CD4-positive, alpha-beta T cell treated with Interleukin-17A for 4 hours (primary cell): ENCODE results near the gene H2BK1.

Experiments used
- DNase-seq: peaks from one replicate; pipeline ENCODE4 v3.0.0-alpha.2; 2020; ENCODE audit warnings: mixed read lengths

H2BK1 gene

DNA sequence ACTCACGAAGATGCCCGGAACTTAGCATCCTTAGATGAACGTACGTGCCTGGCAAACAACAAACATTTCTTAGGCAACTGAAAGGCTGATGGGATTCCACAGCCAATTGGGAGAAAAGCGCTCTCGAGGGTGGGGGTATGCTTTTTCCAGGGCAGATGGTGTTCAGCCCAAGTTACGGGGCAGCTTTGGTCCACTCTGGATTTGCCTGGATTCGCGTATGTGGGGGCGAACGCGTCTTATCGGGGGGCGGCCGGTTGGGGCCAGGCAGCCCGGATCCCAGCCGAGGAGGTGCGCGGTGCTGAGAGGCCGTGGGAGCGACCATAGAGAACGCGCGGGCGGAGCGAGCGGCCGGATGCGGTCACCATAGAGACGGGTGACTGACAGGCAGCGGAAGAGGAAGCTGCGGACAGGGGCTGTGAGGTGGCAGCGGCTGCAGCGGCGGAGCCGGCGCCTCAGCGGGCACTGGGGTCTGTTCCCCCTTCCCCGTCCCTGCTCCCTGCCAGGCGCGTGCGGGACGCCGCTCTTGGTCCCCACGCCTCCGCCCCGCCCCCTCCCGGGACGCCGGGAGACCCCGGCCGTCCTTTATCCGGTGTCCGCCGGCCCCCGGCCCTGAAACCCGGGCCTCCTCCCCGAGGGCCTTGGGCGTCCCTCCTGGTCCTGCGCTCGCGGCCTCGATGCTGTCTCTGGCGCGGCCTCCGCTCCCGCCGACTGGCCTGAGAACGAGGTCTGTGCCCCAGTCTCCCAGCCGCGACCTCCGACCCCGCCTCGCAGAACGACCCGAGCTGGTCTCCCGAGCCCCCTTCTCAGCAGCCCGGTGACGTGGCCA is 22.0 kb upstream of the H2BK1 start, which contains the start of gene CHPF2:
CHPF2 (plus strand) TSS at position 393 of the 826 bp plus-strand sequence. CDS start 1,529 bp downstream, outside the sequence.
- DNase-seq = peak; percentile 91

GRCh38 chr7:151231080-151231479 is 20.8 kb upstream of the H2BK1 start:
- DNase-seq = no peak

DNA sequence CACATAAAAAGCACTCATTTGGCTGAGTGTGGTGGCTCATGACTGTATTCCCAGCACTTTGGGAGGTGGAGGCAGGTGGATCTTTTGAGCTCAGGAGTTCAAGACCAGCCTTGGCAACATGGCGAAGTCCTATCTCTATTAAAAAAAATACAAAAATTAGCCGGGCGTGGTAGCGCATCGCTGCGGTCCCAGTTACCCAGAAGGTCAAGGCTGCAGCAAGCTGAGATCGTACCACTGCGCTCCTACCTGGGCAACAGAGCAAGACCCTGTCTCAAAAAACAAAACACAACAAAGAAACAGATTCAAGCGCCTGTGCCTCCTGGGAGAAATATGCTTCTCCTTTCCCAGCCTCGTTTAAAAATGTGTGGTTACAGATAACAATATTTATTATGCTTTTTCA is 19.0 kb upstream of the H2BK1 start:
- no peak for DNase-seq

DNA sequence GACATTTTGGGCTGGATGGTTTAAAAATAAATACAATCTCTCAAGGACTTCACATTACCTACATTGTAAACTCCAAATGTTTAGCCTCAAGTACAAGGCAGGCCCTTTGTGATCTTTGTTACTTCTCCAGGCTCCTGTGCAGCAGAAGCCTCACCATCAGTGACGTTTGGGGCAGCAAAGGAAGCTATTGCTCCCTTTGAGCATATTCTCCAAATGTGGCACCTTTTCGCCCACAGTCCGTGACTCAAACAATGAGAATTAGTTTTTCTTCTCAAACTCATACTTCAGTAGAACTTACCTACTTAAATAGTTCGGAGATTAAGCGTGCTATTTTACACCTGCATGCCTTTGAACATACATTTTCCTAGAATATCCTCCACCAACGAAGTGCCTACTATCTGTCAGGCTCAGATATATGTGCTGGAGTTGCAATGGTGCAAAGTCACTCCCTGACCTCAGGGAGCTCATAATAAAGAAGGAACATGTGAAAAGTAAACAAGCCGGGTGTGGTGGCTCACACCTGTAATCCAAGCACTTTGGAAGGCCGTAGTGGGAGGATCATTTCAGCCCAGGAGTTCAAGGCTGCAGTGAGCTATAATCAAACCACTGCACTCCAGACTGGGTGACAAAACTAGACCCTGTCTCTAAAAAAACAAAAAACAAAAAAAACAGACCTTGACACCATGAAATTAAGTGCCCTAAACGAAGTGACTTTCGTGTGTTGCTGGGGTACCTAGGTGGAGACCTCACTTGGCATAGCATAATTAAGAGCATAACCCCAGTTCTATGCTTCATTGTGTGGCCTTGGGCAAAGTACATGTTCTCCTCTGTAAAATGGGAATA is 18.0 kb upstream of the H2BK1 start:
- DNase-seq = no peak

DNA sequence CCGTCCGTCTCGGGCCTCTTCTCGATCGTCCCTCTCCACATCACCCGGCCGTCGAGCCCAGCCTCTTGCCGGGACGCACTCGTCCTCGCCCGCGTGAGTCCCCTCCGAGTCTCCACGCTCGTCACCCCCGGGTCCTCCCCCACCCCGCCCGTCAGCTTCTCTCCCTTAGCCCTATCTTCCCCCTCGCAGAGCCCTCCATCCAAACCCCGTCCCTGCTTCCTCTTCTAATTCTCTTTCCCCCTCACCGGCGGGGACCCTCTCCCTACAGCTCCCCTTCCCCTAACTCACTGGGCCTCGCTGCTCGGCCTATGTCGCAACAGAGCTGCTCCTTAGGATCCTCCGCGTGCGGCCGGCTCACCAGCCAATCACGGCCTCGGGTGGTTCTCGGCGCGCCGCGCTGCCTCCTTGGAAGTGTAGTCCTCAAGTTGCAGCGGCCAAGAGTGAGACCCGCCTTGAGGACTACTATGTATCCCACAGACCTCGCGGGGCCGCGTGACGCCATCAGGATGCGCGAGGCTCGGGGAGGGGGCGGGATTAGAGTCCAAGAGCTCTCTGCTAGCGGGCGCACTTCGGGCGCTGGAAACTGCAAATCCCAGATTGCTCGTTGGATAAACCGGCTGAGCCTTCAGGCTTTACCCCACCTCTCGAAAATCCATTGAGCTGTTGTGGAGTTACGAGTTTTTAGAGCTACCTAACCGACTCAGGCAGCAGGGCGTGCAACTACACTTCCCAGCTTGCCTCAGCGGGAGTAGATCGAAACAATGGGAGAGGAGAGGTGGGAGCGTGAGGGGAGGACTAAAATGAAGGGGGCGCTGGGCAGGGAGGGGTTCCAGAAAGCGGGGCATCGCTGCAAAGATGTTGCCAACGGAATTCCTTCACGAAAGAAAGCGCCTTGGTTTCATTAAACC is 16.8 kb upstream of the H2BK1 start, which contains the start of gene ABCF2:
ABCF2 (minus strand) TSS at position 331 of the 908 bp plus-strand sequence. CDS start 747 bp downstream, outside the sequence.
- peak; percentile 98 for DNase-seq

DNA sequence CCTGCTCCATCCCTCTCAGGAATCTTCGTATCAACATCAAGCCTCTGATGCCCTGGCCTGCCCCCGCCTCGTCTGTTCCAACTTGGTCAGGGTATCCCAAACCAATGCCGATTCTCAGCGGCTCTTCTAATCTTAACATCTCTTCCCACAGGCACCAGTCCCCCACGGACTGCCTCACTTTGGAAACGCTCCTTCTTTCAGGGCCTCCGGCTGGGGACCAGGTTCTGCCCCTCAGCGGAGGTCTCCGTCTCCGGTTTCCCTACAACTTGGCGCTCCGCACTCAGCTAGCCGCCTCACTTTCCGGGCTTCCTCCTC is 16.2 kb upstream of the H2BK1 start:
- DNase-seq = no peak

- no peak for DNase-seq
Observed at GRCh38 chr7:151225948-151226510, 15.7 kb upstream of the H2BK1 start.

DNA sequence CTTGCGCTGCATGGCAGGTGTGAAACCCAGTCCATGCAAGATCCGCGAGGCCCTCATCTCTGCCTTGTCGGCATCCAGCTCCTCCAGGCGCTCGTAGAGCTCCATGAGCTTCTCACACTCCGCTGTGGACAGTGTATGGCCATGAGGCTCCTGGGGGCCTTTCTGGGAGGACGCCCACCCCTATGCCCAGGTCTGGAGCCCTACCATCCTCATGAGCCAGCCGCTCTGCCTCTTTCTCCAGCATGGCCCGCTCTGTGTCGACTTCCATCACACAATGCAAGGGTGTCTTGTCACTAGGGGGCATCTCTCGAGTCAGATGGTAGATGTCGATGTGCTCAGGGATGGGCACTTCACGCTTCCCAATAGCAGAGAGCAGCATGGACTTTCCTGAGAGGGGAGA is 13.4 kb upstream of the H2BK1 start:
- no peak for DNase-seq

GRCh38 chr7:151218170-151218569 is 7.9 kb upstream of the H2BK1 start:
- DNase-seq = no peak

DNA sequence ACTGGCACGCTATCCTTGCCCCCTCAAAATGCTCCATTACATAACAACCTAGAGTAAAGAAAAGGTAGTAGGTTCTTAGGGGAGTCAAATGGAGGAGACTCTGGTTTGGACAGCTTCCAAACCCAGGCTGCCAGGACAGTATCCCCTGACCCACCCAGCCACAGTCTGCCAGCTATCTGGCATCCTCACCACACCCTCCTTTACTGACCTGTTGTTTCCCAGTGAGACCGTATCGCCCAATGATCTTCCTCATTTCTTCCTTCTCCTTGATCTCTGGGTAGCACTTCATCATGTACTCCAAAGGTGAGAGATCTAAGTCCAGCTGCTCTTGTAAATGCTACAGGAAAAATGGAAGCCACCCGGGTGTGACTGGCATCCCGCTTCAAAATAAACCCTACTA is 5.1 kb upstream of the H2BK1 start:
- no peak for DNase-seq

- DNase-seq = no peak
Observed at GRCh38 chr7:151213826-151214225, 3.5 kb upstream of the H2BK1 start.

- no peak for DNase-seq
Observed at GRCh38 chr7:151212626-151213025, 2.3 kb upstream of the H2BK1 start.

GRCh38 chr7:151211155-151211772 is 976 bp upstream of the H2BK1 start:
- DNase-seq = no peak

GRCh38 chr7:151209588-151209987 is 700 bp downstream of the H2BK1 start:
- DNase-seq = no peak

DNA sequence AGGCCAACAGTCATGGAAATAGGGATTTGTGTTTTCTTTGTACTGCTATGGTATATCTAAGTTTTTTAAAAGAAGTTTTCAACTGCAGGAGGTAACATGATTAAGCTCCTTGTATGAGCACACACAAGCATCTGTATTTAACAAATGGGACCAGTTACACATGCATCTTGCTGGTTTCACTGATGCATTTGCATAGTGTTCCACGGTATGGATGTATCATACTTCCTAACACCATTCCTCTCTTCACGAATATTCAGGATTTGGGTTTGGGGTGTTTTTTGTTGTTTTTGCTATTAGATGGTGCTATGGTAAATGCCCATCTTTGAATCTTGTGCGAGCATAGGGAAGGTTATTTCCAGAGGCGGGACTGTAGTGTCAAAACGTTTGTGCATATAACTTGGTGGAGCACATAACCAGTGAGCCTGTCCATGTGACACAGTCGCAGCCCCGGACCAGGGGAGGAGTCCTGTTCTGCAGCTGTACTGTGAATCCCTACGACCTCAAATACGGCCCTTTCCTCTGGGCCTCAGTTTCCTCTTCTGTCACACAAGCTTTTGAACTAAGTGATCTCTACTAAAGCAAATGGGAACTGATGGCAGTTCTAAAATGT is 1.9 kb downstream of the H2BK1 start:
- no peak for DNase-seq

DNA sequence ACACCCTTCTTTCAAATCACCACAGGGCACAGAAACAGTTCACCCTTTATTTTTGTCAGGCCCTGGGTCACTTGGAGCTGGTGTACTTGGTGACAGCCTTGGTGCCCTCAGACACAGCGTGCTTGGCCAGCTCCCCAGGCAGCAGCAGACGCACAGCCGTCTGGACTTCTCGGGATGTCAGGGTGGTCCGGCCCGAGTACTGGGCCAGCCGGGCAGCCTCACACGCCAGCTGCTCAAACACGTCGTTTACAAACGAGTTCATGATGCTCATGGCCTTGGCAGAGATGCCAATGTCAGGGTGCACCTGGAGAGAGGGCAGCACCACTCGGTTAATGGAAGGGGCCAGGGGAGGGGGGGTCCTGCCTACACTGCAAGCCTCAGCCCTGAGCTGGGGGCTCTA is 2.5 kb downstream of the H2BK1 start:
- no peak for DNase-seq

DNA sequence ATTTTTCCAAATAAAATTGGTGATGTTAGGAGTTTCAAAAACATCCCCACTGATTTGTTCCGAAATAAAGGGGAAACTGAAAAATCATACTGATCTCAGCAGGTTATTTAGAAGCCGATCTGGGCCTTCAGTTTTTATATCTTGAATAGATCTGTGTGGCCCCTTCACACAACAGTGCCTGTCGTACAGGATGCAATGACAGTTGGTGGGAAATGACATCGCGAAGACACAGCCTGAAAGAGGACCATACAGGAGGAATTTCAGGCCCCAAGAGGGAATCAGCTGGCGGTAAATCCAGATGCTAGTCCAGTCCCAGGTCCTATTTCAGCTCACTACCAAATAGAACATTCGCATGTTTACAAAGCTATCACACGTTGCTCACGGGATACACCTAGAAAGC is 3.0 kb downstream of the H2BK1 start:
- no peak for DNase-seq

DNA sequence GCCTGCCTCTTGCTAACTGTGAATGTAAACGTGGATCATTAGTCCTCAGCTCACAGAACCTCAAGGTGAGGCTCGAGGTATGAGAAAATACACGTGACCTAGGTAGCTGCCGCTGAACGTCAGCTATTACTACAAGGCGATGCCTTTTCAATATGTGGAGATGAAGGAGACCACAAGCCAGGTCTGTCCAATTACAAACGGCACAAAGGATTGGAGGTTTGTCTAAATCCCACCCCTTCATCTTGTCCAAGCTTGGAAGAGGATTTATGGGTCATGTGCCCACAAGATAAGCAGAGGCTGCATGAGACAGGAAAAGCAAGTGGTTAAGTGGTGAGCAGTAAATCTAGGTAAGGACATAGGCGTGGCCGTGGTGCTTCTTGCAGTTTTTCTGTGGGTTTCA is 3.4 kb downstream of the H2BK1 start:
- DNase-seq = peak; percentile 18

DNA sequence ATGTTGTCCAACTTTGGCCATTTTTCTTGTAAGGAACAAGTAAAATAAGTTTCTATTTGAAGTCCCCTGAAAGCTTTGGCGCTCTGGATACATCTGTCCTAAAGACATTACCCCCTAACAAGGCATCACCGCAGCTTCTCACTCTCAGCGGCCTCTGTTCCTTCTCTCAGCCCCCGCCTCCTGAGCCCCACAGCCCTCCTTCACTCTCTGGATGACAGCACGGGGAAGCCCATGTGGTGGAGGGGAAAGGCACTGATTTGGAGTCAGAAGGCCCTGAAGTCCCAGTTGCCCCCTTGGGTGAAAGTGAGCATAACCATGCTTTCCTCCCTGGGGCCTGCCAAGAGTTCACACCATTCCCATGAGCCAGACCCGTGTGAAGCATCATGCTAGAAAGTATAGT is 4.6 kb downstream of the H2BK1 start:
- DNase-seq = no peak

GRCh38 chr7:151204383-151205032 is 5.8 kb downstream of the H2BK1 start:
- DNase-seq = no peak

DNA sequence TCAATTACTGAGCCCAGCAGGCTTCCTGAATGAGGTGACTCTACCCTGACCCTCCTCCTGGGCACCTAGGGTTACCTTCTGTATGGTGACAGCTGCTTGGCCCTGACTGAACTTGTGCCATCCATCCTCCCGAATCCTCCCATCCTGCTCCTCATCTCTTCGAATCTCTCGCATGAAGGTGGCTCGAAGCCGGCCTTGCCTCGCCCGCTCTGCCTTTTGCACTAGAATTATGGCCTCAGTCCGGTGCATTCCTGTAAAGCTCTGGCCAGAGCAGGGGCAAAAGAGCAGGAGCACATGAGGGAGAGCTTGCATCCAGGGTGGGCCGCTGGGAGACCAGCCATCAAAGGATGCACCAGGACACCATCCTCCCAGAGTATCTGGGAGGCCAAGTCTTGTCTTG is 7.5 kb downstream of the H2BK1 start:
- DNase-seq = no peak
